Measurements from ENCODE around the gene SEPSECS. TPM values are rescaled to one million over a fixed set of nuclear protein-coding genes. Genes with fewer than 3 reads are reported as not detected.

Gene SEPSECS
- total RNA-seq, 1 experiment from 2014 or later, result 10.6 TPM

- RAD21 ChIA-PET (ENCODE audit: low non-redundant PET in 1 of 2, low total read pairs in 2 of 2, uncharacterized antibody in 2 of 2, unreplicated experiment in 2 of 2), result no interaction called here
- DNase-seq (ENCODE audit: low read depth, low spot score), result no peak
- Histone ChIP-seq H3K9ac (ENCODE audit: low read length) (no peak overlapping the region), H3K79me2 (ENCODE audit: insufficient read depth, low read length) (no peaks in the 10 kb centered on the region), H3K36me3 (ENCODE audit: control insufficient read depth in 1 of 2, insufficient read depth in 2 of 2, low read length in 2 of 2) (no peaks in the 10 kb centered on the region), H4K20me1 (ENCODE audit: insufficient read depth) (no peaks in the 10 kb centered on the region), H3K9me3 (ENCODE audit: control insufficient read depth in 1 of 2, insufficient read depth in 1 of 2, low read depth in 1 of 2, low read length in 2 of 2) (no peaks in the 10 kb centered on the region), H3K4me1 (ENCODE audit: control insufficient read depth in 1 of 2, insufficient read depth in 2 of 2, low read length in 2 of 2) (0 out of 4 replicates have a peak, but pooled peaks cover 0 to 5% of the 10 kb centered on the region in 2 experiments), H3K4me2 (ENCODE audit: low read length) (no peak overlapping the region), H3K9me2 (ENCODE audit: insufficient read depth) (no peaks in the 10 kb centered on the region), H3K27ac (ENCODE audit: low read depth, low read length) (no peak overlapping the region), H3K4me3 (replicated peaks in 1 of 2; ENCODE audit: low read depth in 1 of 2, low read length in 2 of 2) (no peak overlapping the region), H3K27me3 (ENCODE audit: insufficient read depth, low read length) (peaks cover 4% of the 10 kb centered on the region; the same call in 1 of the 2 replicates), H2AFZ (ENCODE audit: low read depth, low read length, poor library complexity, severe bottlenecking) (no peak overlapping the region)
- intact Hi-C loops (cut with micrococcal nuclease), result no loop called here
- POLR2A ChIA-PET, result no interaction called here
- ATAC-seq, result no peak
- no peak for TF ChIP-seq SRF (IDR thresholded peaks at IDR 0.05; ENCODE audit: low read depth)
- TF ChIP-seq FOSL1 (IDR thresholded peaks at IDR 0.05; ENCODE audit: low read depth), result no peak
- no peak for TF ChIP-seq CTCF (IDR thresholded peaks at IDR 0.05 in 2 of 3, conservative IDR thresholded peaks at IDR 0.05 in 1 of 3; ENCODE audit: borderline replicate concordance in 1 of 3, insufficient read depth in 1 of 3, low read depth in 2 of 3, low read length in 2 of 3)
- no peak for TF ChIP-seq ZBTB33 (IDR thresholded peaks at IDR 0.05; ENCODE audit: extremely low read depth, insufficient replicate concordance, low read length)
- TF ChIP-seq JUND (IDR thresholded peaks at IDR 0.05), result no peak
- no peak for TF ChIP-seq YY1 (IDR thresholded peaks at IDR 0.05; ENCODE audit: extremely low read depth, insufficient replicate concordance, low read depth, low read length)
- TF ChIP-seq, protein P1, sequence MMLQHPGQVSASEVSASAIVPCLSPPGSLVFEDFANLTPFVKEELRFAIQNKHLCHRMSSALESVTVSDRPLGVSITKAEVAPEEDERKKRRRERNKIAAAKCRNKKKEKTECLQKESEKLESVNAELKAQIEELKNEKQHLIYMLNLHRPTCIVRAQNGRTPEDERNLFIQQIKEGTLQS (IDR thresholded peaks at IDR 0.05), result no peak
- TF ChIP-seq POLR2AphosphoS5 (IDR thresholded peaks at IDR 0.05; ENCODE audit: low read depth, low read length), result no peak
- no TSS peak for BruUV-seq (replicated peaks)
- CTCF ChIA-PET, result no interaction called here
Observed at GRCh38 chr4:25117716-25118472, 42.4 kb downstream of the SEPSECS start.

All from HCT116 (cell line).